ENCODE results near the gene MRPS15. TPM values are rescaled to one million over a fixed set of nuclear protein-coding genes. Genes with fewer than 3 reads are reported as not detected.

MRPS15 gene
- total RNA-seq, 2 experiments from 2014 or later = 81.9 to 101 TPM

GRCh38 chr1:36448530-36449056, 15.6 kb downstream of the MRPS15 start:
- no peaks in the 10 kb centered on the region for H3K27me3 Mint-ChIP-seq
- no peaks in the 10 kb centered on the region for H3K9me3 Mint-ChIP-seq
- peak overlapping the region; percentile 31 for H3K4me3 Mint-ChIP-seq
- peaks cover 32% of the 10 kb centered on the region for H3K4me1 Mint-ChIP-seq
- ChIA-PET CTCF (interaction anchor here (1.0 kb wide), 1 partner anchor 681 kb away, joined by 3 read pairs; no protein-coding TSS in a partner anchor), POLR2A (no interaction called here)
- no peaks in the 10 kb centered on the region for H3K36me3 Mint-ChIP-seq (ENCODE audit: low read depth)
- no peak for DNase-seq
- no peak overlapping the region for H3K27ac Mint-ChIP-seq

- CTCF ChIA-PET = no interaction called here
- no peaks in the 10 kb centered on the region for H3K36me3 Mint-ChIP-seq (ENCODE audit: low read depth)
- no peaks in the 10 kb centered on the region for H3K27me3 Mint-ChIP-seq
- peaks cover 31% of the 10 kb centered on the region for H3K4me1 Mint-ChIP-seq
- no peaks in the 10 kb centered on the region for H3K9me3 Mint-ChIP-seq
- H3K4me3 Mint-ChIP-seq = no peak overlapping the region
- POLR2A ChIA-PET = no interaction called here
- DNase-seq = no peak
- H3K27ac Mint-ChIP-seq = no peak overlapping the region
Observed at GRCh38 chr1:36447450-36447849, 16.7 kb downstream of the MRPS15 start.

- CTCF ChIA-PET = interaction anchor here (0.6 kb wide), 1 partner anchor 503 kb away, joined by 4 read pairs; no protein-coding TSS in a partner anchor
- no peak for DNase-seq
- Mint-ChIP-seq H3K27me3 (no peaks in the 10 kb centered on the region), H3K27ac (no peak overlapping the region), H3K4me1 (peaks cover 28% of the 10 kb centered on the region), H3K36me3 (ENCODE audit: low read depth) (no peaks in the 10 kb centered on the region), H3K9me3 (no peaks in the 10 kb centered on the region), H3K4me3 (no peak overlapping the region)
- POLR2A ChIA-PET = no interaction called here
Observed at GRCh38 chr1:36446746-36447145, 17.4 kb downstream of the MRPS15 start.

- POLR2A ChIA-PET = no interaction called here
- CTCF ChIA-PET = interaction anchor here (0.6 kb wide), 1 partner anchor 502 kb away, joined by 4 read pairs; no protein-coding TSS in a partner anchor
Observed at GRCh38 chr1:36446271-36446670, 17.9 kb downstream of the MRPS15 start.

DNA sequence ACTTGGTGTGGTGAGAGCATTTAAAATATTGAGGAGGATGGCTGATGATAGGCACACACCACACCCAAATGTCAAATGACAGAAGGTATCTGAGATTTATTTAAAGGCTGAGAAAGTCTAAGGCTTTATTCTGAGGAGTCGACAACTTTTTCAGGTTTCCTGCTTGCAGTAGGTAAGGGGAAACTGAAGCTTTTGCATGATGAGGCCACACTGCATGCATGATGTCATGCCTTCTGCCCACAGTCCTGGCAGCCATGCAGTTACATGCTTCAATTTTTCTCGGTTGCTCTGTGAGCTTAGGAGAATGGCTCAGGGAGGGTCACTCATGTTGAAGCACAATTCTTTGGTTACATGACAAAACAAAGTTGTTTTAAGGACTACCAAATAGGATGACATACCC, 20.9 kb downstream of the MRPS15 start:
- no peak overlapping the region for H3K4me3 Mint-ChIP-seq
- no peaks in the 10 kb centered on the region for H3K36me3 Mint-ChIP-seq (ENCODE audit: low read depth)
- no peaks in the 10 kb centered on the region for H3K9me3 Mint-ChIP-seq
- H3K4me1 Mint-ChIP-seq = peaks cover 3% of the 10 kb centered on the region
- ChIA-PET CTCF (no interaction called here), POLR2A (no interaction called here)
- H3K27me3 Mint-ChIP-seq = no peaks in the 10 kb centered on the region
- DNase-seq = no peak
- no peak overlapping the region for H3K27ac Mint-ChIP-seq

More at GRCh38 chr1:36446271-36446670, 17.9 kb downstream of the MRPS15 start:
- Mint-ChIP-seq H3K27me3 (no peaks in the 10 kb centered on the region), H3K36me3 (ENCODE audit: low read depth) (no peaks in the 10 kb centered on the region), H3K4me3 (no peak overlapping the region), H3K27ac (no peak overlapping the region), H3K9me3 (no peaks in the 10 kb centered on the region), H3K4me1 (peaks cover 24% of the 10 kb centered on the region)
- peak; percentile 34 for DNase-seq

GRCh38 chr1:36442337-36442736, 21.8 kb downstream of the MRPS15 start:
- no peak overlapping the region for H3K27ac Mint-ChIP-seq
- no peak overlapping the region for H3K4me3 Mint-ChIP-seq
- no peaks in the 10 kb centered on the region for H3K36me3 Mint-ChIP-seq (ENCODE audit: low read depth)
- CTCF ChIA-PET = interaction anchor here (0.5 to 1.1 kb wide), 3 partner anchors 18 to 66 kb away, joined by 3 to 4 read pairs (median 3); no protein-coding TSS in a partner anchor
- no peaks in the 10 kb centered on the region for H3K27me3 Mint-ChIP-seq
- H3K9me3 Mint-ChIP-seq = no peaks in the 10 kb centered on the region
- no peak for DNase-seq
- H3K4me1 Mint-ChIP-seq = peaks cover 3% of the 10 kb centered on the region
- POLR2A ChIA-PET = no interaction called here

GRCh38 chr1:36440646-36441045, 23.5 kb downstream of the MRPS15 start:
- Mint-ChIP-seq H3K4me3 (no peak overlapping the region), H3K36me3 (ENCODE audit: low read depth) (no peaks in the 10 kb centered on the region), H3K4me1 (no peaks in the 10 kb centered on the region), H3K27me3 (no peaks in the 10 kb centered on the region), H3K27ac (no peak overlapping the region), H3K9me3 (no peaks in the 10 kb centered on the region)
- ChIA-PET POLR2A (no interaction called here), CTCF (no interaction called here)
- no peak for DNase-seq

DNA sequence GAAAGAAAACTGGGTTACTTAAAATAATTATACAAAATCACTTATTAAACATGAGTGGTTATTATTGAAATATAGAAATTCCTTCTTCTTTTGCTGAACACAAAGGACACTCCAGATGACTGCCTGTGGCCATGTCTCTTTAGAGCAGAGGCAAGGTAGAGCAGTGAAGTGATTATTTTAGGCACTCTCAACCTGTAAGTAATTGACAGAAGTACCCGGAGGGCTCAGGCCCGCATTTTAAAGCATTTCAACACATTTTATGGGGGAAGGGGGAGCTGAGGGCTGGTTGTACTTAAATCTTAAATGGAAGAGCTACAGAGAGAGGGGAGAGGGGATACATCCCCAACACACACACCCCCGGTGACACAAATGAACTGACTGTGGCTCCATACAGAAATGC, 24.1 kb downstream of the MRPS15 start:
- Mint-ChIP-seq H3K36me3 (ENCODE audit: low read depth) (no peaks in the 10 kb centered on the region), H3K9me3 (no peaks in the 10 kb centered on the region), H3K27me3 (no peaks in the 10 kb centered on the region), H3K4me3 (no peak overlapping the region), H3K27ac (no peak overlapping the region), H3K4me1 (no peaks in the 10 kb centered on the region)
- no peak for DNase-seq
- CTCF ChIA-PET = no interaction called here
- POLR2A ChIA-PET = no interaction called here

DNA sequence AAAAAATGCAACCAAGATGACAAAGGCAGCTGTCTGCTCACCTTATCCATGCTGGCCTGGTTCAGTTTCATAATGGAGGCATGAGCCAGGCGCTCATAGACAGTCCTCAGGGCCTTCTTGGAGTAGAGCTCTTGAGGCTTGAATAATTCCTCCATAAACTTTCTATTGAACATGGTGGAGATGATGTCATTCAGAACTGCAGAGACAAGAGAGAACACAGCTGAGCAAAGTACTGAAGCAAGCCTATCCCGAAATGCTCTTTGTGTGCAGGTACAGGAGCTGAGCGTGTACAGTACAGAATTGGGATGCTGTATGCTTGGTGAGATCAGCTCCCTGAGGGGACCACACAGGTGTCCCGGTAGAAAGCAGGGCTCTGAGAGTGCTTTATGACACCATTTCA, 25.5 kb downstream of the MRPS15 start:
- no peak for DNase-seq
- Mint-ChIP-seq H3K27me3 (no peaks in the 10 kb centered on the region), H3K9me3 (no peaks in the 10 kb centered on the region), H3K4me3 (no peak overlapping the region), H3K36me3 (ENCODE audit: low read depth) (no peaks in the 10 kb centered on the region), H3K4me1 (no peaks in the 10 kb centered on the region), H3K27ac (no peak overlapping the region)
- ChIA-PET POLR2A (no interaction called here), CTCF (interaction anchor here (1.0 to 1.2 kb wide), 2 partner anchors 9 to 33 kb away, joined by 3 read pairs; no protein-coding TSS in a partner anchor)

DNA sequence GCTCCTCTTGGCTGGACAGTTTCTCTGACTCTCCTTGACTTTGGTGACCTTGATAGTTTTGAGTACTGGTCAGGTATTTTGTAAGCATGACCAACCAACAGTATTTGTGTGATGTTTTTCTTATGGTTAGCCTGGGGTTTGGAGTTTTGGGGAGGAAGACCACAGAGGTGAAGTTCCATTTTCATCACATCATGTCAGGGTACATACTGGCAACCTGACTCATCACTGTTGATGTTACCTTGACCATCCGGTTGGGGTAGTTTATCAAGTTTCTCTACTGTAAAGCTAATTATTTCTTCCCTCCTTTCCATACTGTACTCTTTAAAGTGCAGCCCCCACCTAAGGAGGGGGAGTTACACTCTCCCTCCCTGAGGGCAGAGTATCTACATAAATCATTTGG, 27.4 kb downstream of the MRPS15 start:
- no peaks in the 10 kb centered on the region for H3K9me3 Mint-ChIP-seq
- H3K27ac Mint-ChIP-seq = no peak overlapping the region
- POLR2A ChIA-PET = no interaction called here
- no peak for DNase-seq
- peaks cover 3% of the 10 kb centered on the region for H3K4me1 Mint-ChIP-seq
- CTCF ChIA-PET = no interaction called here
- H3K36me3 Mint-ChIP-seq (ENCODE audit: low read depth) = no peaks in the 10 kb centered on the region
- H3K27me3 Mint-ChIP-seq = no peaks in the 10 kb centered on the region
- H3K4me3 Mint-ChIP-seq = no peak overlapping the region

GRCh38 chr1:36433102-36433501, 31.1 kb downstream of the MRPS15 start:
- Mint-ChIP-seq H3K27me3 (no peaks in the 10 kb centered on the region), H3K36me3 (ENCODE audit: low read depth) (no peaks in the 10 kb centered on the region), H3K4me1 (peaks cover 3% of the 10 kb centered on the region), H3K4me3 (no peak overlapping the region), H3K27ac (no peak overlapping the region), H3K9me3 (no peaks in the 10 kb centered on the region)
- POLR2A ChIA-PET = no interaction called here
- CTCF ChIA-PET = no interaction called here
- no peak for DNase-seq

DNA sequence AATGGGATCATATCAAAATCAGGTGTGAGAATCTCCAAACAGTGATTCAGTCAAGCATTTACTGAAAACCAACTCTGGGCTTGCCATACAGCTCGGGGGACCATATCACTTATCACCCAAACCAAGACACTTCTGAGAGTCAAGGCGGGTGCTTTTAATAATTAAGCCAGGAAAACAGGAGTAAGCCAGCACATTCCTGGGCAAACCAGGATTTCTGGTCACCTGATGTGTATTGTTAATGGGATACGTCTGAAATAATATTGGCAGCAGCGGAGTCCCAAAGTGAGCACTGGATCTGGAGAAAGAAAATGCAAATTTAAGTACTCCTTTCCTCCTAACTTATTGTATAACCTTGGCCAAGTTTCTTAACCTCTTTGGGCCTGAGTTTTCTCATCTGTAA, 31.6 kb downstream of the MRPS15 start:
- DNase-seq = no peak
- Mint-ChIP-seq H3K27ac (no peak overlapping the region), H3K36me3 (ENCODE audit: low read depth) (no peaks in the 10 kb centered on the region), H3K4me3 (no peak overlapping the region), H3K9me3 (no peaks in the 10 kb centered on the region), H3K4me1 (peaks cover 3% of the 10 kb centered on the region), H3K27me3 (no peaks in the 10 kb centered on the region)
- POLR2A ChIA-PET = no interaction called here
- CTCF ChIA-PET = no interaction called here

- Mint-ChIP-seq H3K4me3 (no peak overlapping the region), H3K4me1 (peaks cover 7% of the 10 kb centered on the region), H3K27me3 (no peaks in the 10 kb centered on the region), H3K9me3 (no peaks in the 10 kb centered on the region), H3K36me3 (ENCODE audit: low read depth) (no peaks in the 10 kb centered on the region), H3K27ac (no peak overlapping the region)
- ChIA-PET POLR2A (no interaction called here), CTCF (interaction anchor here (1.0 kb wide), 1 partner anchor 9 kb away, joined by 3 read pairs; no protein-coding TSS in a partner anchor)
- no peak for DNase-seq
Observed at GRCh38 chr1:36425791-36426190, 38.4 kb downstream of the MRPS15 start.

GRCh38 chr1:36421649-36422048, 42.5 kb downstream of the MRPS15 start:
- H3K36me3 Mint-ChIP-seq (ENCODE audit: low read depth) = no peaks in the 10 kb centered on the region
- no peak overlapping the region for H3K4me3 Mint-ChIP-seq
- DNase-seq = no peak
- ChIA-PET CTCF (interaction anchor here (1.0 to 1.4 kb wide), 5 partner anchors 15 to 108 kb away, joined by 3 to 7 read pairs (median 3); no protein-coding TSS in a partner anchor), POLR2A (no interaction called here)
- no peak overlapping the region for H3K27ac Mint-ChIP-seq
- H3K27me3 Mint-ChIP-seq = no peaks in the 10 kb centered on the region
- peaks cover 15% of the 10 kb centered on the region for H3K4me1 Mint-ChIP-seq
- no peaks in the 10 kb centered on the region for H3K9me3 Mint-ChIP-seq

All from activated CD4-positive, alpha-beta T cell treated with anti-CD3 and anti-CD28 coated beads, Interleukin-2, amount 10 ng/mL, durations not matched to agents 7 days and 5 days (primary cell).